PC-9 (cell line): Measurements from ENCODE around the gene OR5K2. TPM values are rescaled to one million over a fixed set of nuclear protein-coding genes. Genes with fewer than 3 reads are reported as not detected.

Experiments used
- BruUV-seq: library from RNA; stranded (reverse); fragments of 400-500 nt; replicated peaks from 2 replicates; lab custom pipeline; 2021; lab: Mats Ljungman, UMichigan
- CTCF ChIA-PET: fragments of 300-600 bp; sonication (Branson Sonifier 250); formaldehyde crosslinking; loops from one replicate; lab custom pipeline; 2022; ENCODE audit warnings: antibody characterized with exemption; lab: Charles Lee
- POLR2A ChIA-PET: fragments of 300-600 bp; sonication (Branson Sonifier 250); formaldehyde crosslinking; loops from one replicate; lab custom pipeline; 2022; ENCODE audit warnings: antibody characterized with exemption; ENCODE audit not compliant: unreplicated experiment; lab: Charles Lee
- DNase-seq, 2 experiments: peaks; one replicate each; pipeline versions ENCODE4 v3.0.0 to v3.0.0-alpha.2; 2015 to 2022; ENCODE audit warnings: mixed read lengths in 1 of 2
- H2AFZ ChIP-seq: fragments of 200-600 bp; sonication (generic); 2 replicates; pipeline ENCODE4 v1.8.1; 2017; ENCODE audit warnings: antibody characterized with exemption
- H3F3A ChIP-seq: fragments of 200-600 bp; sonication (generic); 2 replicates; pipeline ENCODE4 v1.8.1; 2017; ENCODE audit warnings: antibody characterized with exemption, mild to moderate bottlenecking, low read depth; ENCODE audit not compliant: insufficient read depth
- H3K27ac ChIP-seq: fragments of 200-600 bp; sonication (generic); 2 replicates; pipeline ENCODE4 v1.6.1; 2016; ENCODE audit warnings: mixed run types
- H3K27me3 ChIP-seq: fragments of 200-600 bp; sonication (generic); 2 replicates; pipeline ENCODE4 v1.6.1; 2016; ENCODE audit warnings: low read depth, mixed run types; ENCODE audit not compliant: insufficient read depth
- H3K36me3 ChIP-seq: fragments of 200-600 bp; sonication (generic); 2 replicates; pipeline ENCODE4 v1.6.1; 2016; ENCODE audit warnings: low read depth, mixed run types
- H3K4me1 ChIP-seq: fragments of 200-600 bp; sonication (generic); replicated peaks from 2 replicates; pipeline ENCODE4 v1.6.1; 2016; ENCODE audit warnings: mixed run types; ENCODE audit not compliant: insufficient read depth
- H3K4me2 ChIP-seq: fragments of 200-600 bp; sonication (generic); 2 replicates; pipeline ENCODE4 v1.6.1; 2017; ENCODE audit warnings: mixed run types
- H3K4me3 ChIP-seq: fragments of 200-600 bp; sonication (generic); 2 replicates; pipeline ENCODE4 v1.6.1; 2016; ENCODE audit warnings: mixed run types
- H3K79me2 ChIP-seq: fragments of 200-600 bp; sonication (generic); 2 replicates; pipeline ENCODE4 v1.6.1; 2017; ENCODE audit warnings: low read depth, mixed run types
- H3K9me2 ChIP-seq: fragments of 200-600 bp; sonication (generic); 2 replicates; pipeline ENCODE4 v1.8.1; 2017; ENCODE audit warnings: mild to moderate bottlenecking; ENCODE audit not compliant: insufficient read depth
- H3K9me3 ChIP-seq: fragments of 200-600 bp; sonication (generic); 2 replicates; pipeline ENCODE4 v1.8.1; 2016; ENCODE audit warnings: low read depth; ENCODE audit not compliant: insufficient read depth
- H4K20me1 ChIP-seq: fragments of 200-600 bp; sonication (generic); 2 replicates; pipeline ENCODE4 v1.8.1; 2017; ENCODE audit not compliant: insufficient read depth
- CTCF ChIP-seq: fragments of 200-600 bp; sonication (generic); conservative IDR thresholded peaks from 2 replicates; pipeline ENCODE4 v1.6.1; 2017; ENCODE audit warnings: mixed run types, antibody characterized with exemption, mild to moderate bottlenecking, moderate library complexity
- EZH2 ChIP-seq: fragments of 200-600 bp; sonication (generic); IDR thresholded peaks from 2 replicates; pipeline ENCODE4 v1.8.0; 2017; ENCODE audit warnings: antibody characterized with exemption, low read depth
- intact Hi-C: fragments of 100-400 bp; cut with micrococcal nuclease; formaldehyde crosslinking; loops from one replicate; pipeline ENCODE4 v1.10.0; 2022; ENCODE audit not compliant: unreplicated experiment
- total RNA-seq: library from RNA; stranded (reverse); gene quantifications from 2 replicates; pipeline ENCODE4 v1.2.3, GENCODE V29; 2021

The OR5K2 gene
- total RNA-seq, 1 experiment from 2014 or later: not detected

DNA sequence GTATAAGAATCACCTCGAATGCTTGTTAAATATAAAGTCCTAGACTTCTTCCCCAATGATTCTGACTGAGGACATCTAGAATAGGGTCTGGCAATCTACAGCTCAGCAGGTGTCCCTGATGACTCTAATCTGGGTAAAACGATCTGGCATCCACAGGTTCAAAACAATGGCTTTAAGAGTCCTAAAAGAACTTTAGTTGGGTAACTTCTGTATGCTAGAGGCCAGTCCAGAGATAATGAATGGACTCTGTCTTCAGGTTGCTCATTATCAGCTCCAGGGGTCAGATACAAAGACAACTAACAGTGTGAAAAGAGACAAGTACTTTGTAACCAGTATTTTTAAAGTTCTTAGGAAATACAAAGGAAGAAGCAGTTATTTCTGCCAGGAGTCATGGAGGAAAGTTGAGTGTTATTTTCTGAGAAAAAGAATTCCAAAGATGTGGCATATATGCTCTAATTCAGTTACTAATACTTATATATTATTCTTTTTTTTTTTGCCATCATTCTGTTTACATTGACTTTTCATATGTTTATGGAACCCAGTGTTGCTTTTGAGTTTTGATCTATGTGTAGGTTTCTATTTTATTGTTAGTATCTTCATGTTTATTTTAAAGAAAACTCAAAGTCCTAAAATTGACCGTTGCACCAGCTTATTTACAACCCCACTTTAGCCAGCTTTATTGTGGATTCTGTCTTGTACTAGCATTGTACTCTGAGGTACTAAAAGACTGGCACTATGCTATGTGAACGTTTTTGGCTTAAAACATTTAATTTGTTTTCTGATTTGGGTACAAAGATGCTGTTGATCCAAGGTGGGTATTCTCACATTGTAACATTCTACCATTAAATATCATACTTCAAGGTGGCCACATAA is 31.2 kb downstream of the OR5K2 start:
- Histone ChIP-seq H3K4me2 (no peak overlapping the region), H3K27ac (no peak overlapping the region), H4K20me1 (no peaks in the 10 kb centered on the region), H3F3A (no peaks in the 10 kb centered on the region), H3K9me3 (no peaks in the 10 kb centered on the region), H3K27me3 (no peaks in the 10 kb centered on the region), H2AFZ (peak overlapping the region; percentile 55; the same call in 1 of the 2 replicates), H3K9me2 (no peaks in the 10 kb centered on the region), H3K4me1 (no peaks in the 10 kb centered on the region), H3K4me3 (no peak overlapping the region), H3K36me3 (no peaks in the 10 kb centered on the region), H3K79me2 (no peaks in the 10 kb centered on the region)
- POLR2A ChIA-PET: no interaction called here
- CTCF ChIA-PET: no interaction called here
- BruUV-seq: no TSS peak
- no peak for DNase-seq
- TF ChIP-seq CTCF: no peak
- TF ChIP-seq EZH2: no peak
- intact Hi-C loops: no loop called here

DNA sequence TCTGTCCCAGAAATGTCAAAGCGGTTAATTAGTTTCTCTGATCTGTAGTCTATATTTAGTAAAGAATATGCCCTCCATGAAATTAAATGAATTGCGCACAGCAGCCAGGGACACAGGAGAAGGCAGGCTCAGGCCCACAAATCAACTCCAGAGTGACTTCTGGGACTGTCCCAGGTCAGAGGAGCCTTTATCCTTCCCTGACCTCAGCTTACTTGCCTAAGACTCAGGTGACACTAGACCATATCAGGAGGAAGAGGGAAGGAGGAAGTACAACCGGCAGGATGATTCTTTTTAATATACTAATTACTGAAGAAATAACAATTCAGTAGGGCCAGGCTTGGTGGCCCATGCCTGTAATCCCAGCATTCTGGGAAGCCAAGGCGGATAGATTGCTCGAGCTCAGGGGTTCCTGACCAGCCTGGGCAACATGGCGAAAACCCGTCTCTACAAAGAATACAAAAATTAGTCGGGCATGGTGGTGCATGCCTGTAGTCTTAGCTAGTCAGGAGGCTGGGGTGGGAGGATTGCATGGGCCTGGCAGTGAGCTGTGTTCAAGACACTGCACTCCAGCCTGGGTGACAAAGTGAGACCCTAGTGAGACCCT is 32.5 kb downstream of the OR5K2 start:
- H3K9me2 ChIP-seq: no peaks in the 10 kb centered on the region
- ChIA-PET POLR2A (no interaction called here), CTCF (no interaction called here)
- no peaks in the 10 kb centered on the region for H3K36me3 ChIP-seq
- H4K20me1 ChIP-seq: no peaks in the 10 kb centered on the region
- no peaks in the 10 kb centered on the region for H3K27me3 ChIP-seq
- H3K27ac ChIP-seq: no peak overlapping the region
- no peak overlapping the region for H3K4me3 ChIP-seq
- H2AFZ ChIP-seq: no peak overlapping the region; the same call in 1 of the 2 replicates
- DNase-seq: no peak
- TF ChIP-seq CTCF (no peak), EZH2 (no peak)
- no TSS peak for BruUV-seq
- intact Hi-C loops: no loop called here
- H3K9me3 ChIP-seq: no peaks in the 10 kb centered on the region
- H3K79me2 ChIP-seq: no peaks in the 10 kb centered on the region
- H3F3A ChIP-seq: no peaks in the 10 kb centered on the region
- H3K4me1 ChIP-seq: no peaks in the 10 kb centered on the region
- no peak overlapping the region for H3K4me2 ChIP-seq

GRCh38 chr3:98530676-98531075 is 33.2 kb downstream of the OR5K2 start:
- H3K4me1 ChIP-seq: no peaks in the 10 kb centered on the region
- CTCF ChIA-PET: no interaction called here

More at GRCh38 chr3:98530676-98531075, 33.2 kb downstream of the OR5K2 start:
- no peaks in the 10 kb centered on the region for H3K36me3 ChIP-seq
- DNase-seq: no peak
- H2AFZ ChIP-seq: no peak overlapping the region
- H3K4me3 ChIP-seq: no peak overlapping the region
- no peaks in the 10 kb centered on the region for H4K20me1 ChIP-seq
- TF ChIP-seq CTCF: no peak
- no peak for TF ChIP-seq EZH2
- no peak overlapping the region for H3K27ac ChIP-seq
- intact Hi-C loops: no loop called here
- no peak overlapping the region for H3K4me2 ChIP-seq
- BruUV-seq: no TSS peak
- no peaks in the 10 kb centered on the region for H3K9me2 ChIP-seq
- no peaks in the 10 kb centered on the region for H3F3A ChIP-seq
- H3K79me2 ChIP-seq: no peaks in the 10 kb centered on the region
- H3K9me3 ChIP-seq: no peaks in the 10 kb centered on the region
- H3K27me3 ChIP-seq: no peaks in the 10 kb centered on the region
- POLR2A ChIA-PET: no interaction called here
